Endothelial cell of umbilical vein (primary cell): ENCODE data around the gene SLF2. TPM values are rescaled to one million over a fixed set of nuclear protein-coding genes. Genes with fewer than 3 reads are reported as not detected.
A peak's percentile ranks its signal among the peaks of the same experiment; 100 is the strongest.

Source experiments
- BruUV-seq: library from RNA; stranded (reverse); fragments of 400-500 nt; replicated peaks from 2 replicates; lab custom pipeline; 2021; lab: Mats Ljungman, UMichigan
- CTCF ChIA-PET: fragments of 300-600, 350-600 bp; sonication (Branson Sonifier 250); formaldehyde crosslinking; loops from one replicate; lab custom pipeline; 2021; ENCODE audit warnings: antibody characterized with exemption, inconsistent platforms; lab: Charles Lee
- POLR2A ChIA-PET: fragments of 300-600, 350-600 bp; sonication (Branson Sonifier 250); formaldehyde crosslinking; loops from one replicate; lab custom pipeline; 2021; ENCODE audit warnings: antibody characterized with exemption, inconsistent platforms; lab: Charles Lee
- DNase-seq: peaks from one replicate; pipeline ENCODE4 v3.0.0-alpha.2; 2011; ENCODE audit warnings: low read depth, low spot score
- FAIRE-seq: peaks from 2 replicates; lab custom pipeline; 2011; peaks lifted over from hg19 to GRCh38; lab: Jason Lieb, UNC
- H2AFZ ChIP-seq: 2 replicates; pipeline ENCODE4 v1.6.0; 2012; ENCODE audit warnings: low read depth, low read length, control low read depth, inconsistent platforms
- H3K27ac ChIP-seq: 2 replicates; pipeline ENCODE4 v1.5.1; 2011; ENCODE audit warnings: low read depth, mild to moderate bottlenecking, control low read depth, low read length, moderate library complexity; ENCODE audit not compliant: insufficient read depth
- H3K27me3 ChIP-seq, 2 experiments: 2 replicates each; pipeline versions ENCODE4 v1.6.0 to v1.6.1; 2011; ENCODE audit warnings: low read length in 2 of 2, mixed read lengths in 1 of 2; ENCODE audit not compliant: control insufficient read depth in 2 of 2, insufficient read depth in 2 of 2
- H3K36me3 ChIP-seq, 2 experiments: 2 replicates in 1 of 2; 3 replicates in 1 of 2; pipeline ENCODE4 v1.5.1; 2011; ENCODE audit warnings: low read length in 2 of 2, mild to moderate bottlenecking in 1 of 2, moderate library complexity in 1 of 2; ENCODE audit not compliant: control insufficient read depth in 2 of 2, insufficient read depth in 2 of 2; ENCODE audit errors: extremely low read depth in 1 of 2
- H3K4me1 ChIP-seq: 3 replicates; pipeline ENCODE4 v1.5.1; 2011; ENCODE audit warnings: mild to moderate bottlenecking, low read length; ENCODE audit not compliant: control insufficient read depth, insufficient read depth; ENCODE audit errors: extremely low read depth
- H3K4me2 ChIP-seq: 2 replicates; pipeline ENCODE4 v1.6.1; 2011; ENCODE audit warnings: low read length, control low read depth, mixed read lengths; ENCODE audit not compliant: insufficient read depth
- H3K4me3 ChIP-seq, 3 experiments: fragments of 200-600 bp in 1 of 3; sonication (generic), shearing (Covaris generic) in 1 of 3; replicated peaks in 1 of 3; 2 replicates each; pipeline ENCODE4 v1.5.1; 2011 to 2016; ENCODE audit warnings: control low read depth in 3 of 3, low read length in 3 of 3, mild to moderate bottlenecking in 2 of 3, inconsistent platforms in 1 of 3, low read depth in 1 of 3, moderate library complexity in 1 of 3; ENCODE audit not compliant: insufficient read depth in 1 of 3
- H3K79me2 ChIP-seq: 2 replicates; pipeline ENCODE4 v1.6.0; 2012; ENCODE audit warnings: low read length, inconsistent platforms; ENCODE audit not compliant: control insufficient read depth, insufficient read depth
- H3K9ac ChIP-seq: replicated peaks from 2 replicates; pipeline ENCODE3; 2011; ENCODE audit warnings: low read length, control low read depth; ENCODE audit not compliant: insufficient read depth; ENCODE audit errors: extremely low read depth
- H3K9me1 ChIP-seq: replicated peaks from 3 replicates; pipeline ENCODE4 v1.6.0; 2011; ENCODE audit warnings: mild to moderate bottlenecking, low read length; ENCODE audit not compliant: control insufficient read depth, insufficient read depth; ENCODE audit errors: extremely low read depth
- H3K9me3 ChIP-seq: replicated peaks from 2 replicates; pipeline ENCODE4 v1.5.1; 2012; ENCODE audit warnings: low read length, inconsistent platforms; ENCODE audit not compliant: control insufficient read depth, insufficient read depth
- H4K20me1 ChIP-seq: replicated peaks from 2 replicates; pipeline ENCODE3; 2011; ENCODE audit warnings: mild to moderate bottlenecking, low read length; ENCODE audit not compliant: control insufficient read depth, insufficient read depth; ENCODE audit errors: extremely low read depth
- CTCF ChIP-seq, 2 donors: IDR thresholded peaks; 1 replicate in 1 of 2; 2 replicates in 1 of 2; pipeline ENCODE4 v1.5.1; 2011; ENCODE audit warnings: low read length in 2 of 2, mild to moderate bottlenecking in 2 of 2, moderate library complexity in 2 of 2, control low read depth in 1 of 2, inconsistent platforms in 1 of 2, low read depth in 1 of 2; ENCODE audit not compliant: insufficient read depth in 1 of 2; ENCODE audit errors: extremely low read depth in 1 of 2
- EZH2 ChIP-seq: IDR thresholded peaks from 2 replicates; pipeline ENCODE4 v1.6.1; 2012; ENCODE audit warnings: borderline replicate concordance, low read depth, mild to moderate bottlenecking, moderate library complexity, low read length, inconsistent platforms; ENCODE audit not compliant: severe bottlenecking
- JUN ChIP-seq: IDR thresholded peaks from 2 replicates; pipeline ENCODE4 v1.6.1; 2011; ENCODE audit warnings: borderline replicate concordance, low read depth; ENCODE audit not compliant: insufficient read length, insufficient read depth
- MYC ChIP-seq: IDR thresholded peaks from one replicate; pipeline ENCODE4 v1.6.1; 2011; ENCODE audit warnings: mild to moderate bottlenecking, low read depth, low read length
- POLR2A ChIP-seq: IDR thresholded peaks from 2 replicates; pipeline ENCODE4 v1.6.1; 2012; ENCODE audit warnings: low read depth, mild to moderate bottlenecking, control low read depth, low read length
- POLR2AphosphoS5 ChIP-seq: IDR thresholded peaks from 2 replicates; pipeline ENCODE4 v1.6.1; 2012; ENCODE audit warnings: low read depth, mild to moderate bottlenecking, control low read depth, low read length, moderate library complexity; ENCODE audit not compliant: insufficient read depth
- dilution Hi-C: fragments of 300-500 bp; cut with MboI; formaldehyde crosslinking; loops from one replicate; pipeline ENCODE4 v1.15.0; 2019; ENCODE audit warnings: low sequenced_read_pairs; ENCODE audit not compliant: extremely low pct_ligation_motif_present
- intact Hi-C: fragments of 100-400 bp; cut with micrococcal nuclease; formaldehyde crosslinking; loops from one replicate; pipeline ENCODE4 v1.10.0; 2022
- polyA plus RNA-seq, 4 experiments: library from polyadenylated mRNA; depleted of rRNA in 3 of 4; stranded (reverse) in 3 of 4; unstranded in 1 of 4; fragments of >200 nt; gene quantifications; 2 replicates each; pipeline versions ENCODE4 v1.2.1 to v1.2.3, GENCODE V29; 2011 to 2012; ENCODE audit warnings: missing spikeins in 1 of 4
- total RNA-seq: library from RNA; stranded (reverse); gene quantifications from 2 replicates; pipeline ENCODE4 v1.2.3, GENCODE V29; 2021
- TF ChIP-seq, protein P1 (sequence below): IDR thresholded peaks from 2 replicates; pipeline ENCODE4 v1.6.1; 2011; ENCODE audit not compliant: insufficient read depth, insufficient read length

SLF2 gene
- total and polyA plus RNA-seq, 2 donors (not counting 3 experiments of a cell fraction or from before 2014, with no cell fraction given): 7.5 to 35.5 TPM

DNA sequence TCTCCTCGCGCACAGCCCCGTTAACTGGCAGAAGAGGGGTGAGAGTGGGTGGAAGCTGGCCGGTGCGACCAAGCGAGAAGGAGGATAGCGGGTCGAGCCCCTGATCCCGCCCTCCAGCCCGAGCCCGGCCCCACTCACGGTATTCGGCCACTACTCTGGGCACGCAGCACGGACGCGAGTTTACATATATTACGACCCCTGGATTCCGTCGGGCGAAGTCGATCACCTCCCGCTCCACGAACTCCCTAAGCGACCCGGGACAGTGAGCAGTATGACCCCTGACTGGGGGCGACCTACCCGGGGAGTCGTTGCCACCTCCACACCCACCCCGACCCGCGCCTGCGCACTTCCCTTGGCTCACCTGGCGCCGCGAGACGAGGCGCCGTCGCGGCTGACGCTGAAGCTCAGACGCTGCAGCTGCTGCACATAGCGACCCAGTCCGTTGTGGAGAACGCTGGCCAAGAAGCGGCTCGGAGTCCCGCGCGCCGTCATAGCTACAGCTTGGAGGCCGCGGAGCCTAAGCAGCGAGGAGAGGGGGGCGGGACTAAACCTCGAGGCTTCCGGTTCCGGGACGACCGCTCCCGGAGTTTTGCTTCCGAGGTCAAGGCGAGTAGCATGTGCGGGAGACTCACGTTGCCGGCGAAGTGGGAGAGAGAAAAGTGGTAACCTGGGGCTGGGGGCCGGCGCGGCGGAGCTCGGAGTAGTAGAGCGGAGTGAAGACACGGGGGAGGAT, 74.4 kb downstream of the SLF2 start, which contains the start of the genes MRPL43 and TWNK:
Gene MRPL43 (minus strand): TSS at position 546 of the 733 bp plus-strand sequence. CDS start 54 bp downstream, at position 492.
Gene TWNK (plus strand): TSS at position 592 of the 733 bp plus-strand sequence. CDS start 668 bp downstream, outside the sequence.
- TF ChIP-seq POLR2AphosphoS5: peak; percentile 55
- no peak for TF ChIP-seq JUN
- TF ChIP-seq, protein P1, sequence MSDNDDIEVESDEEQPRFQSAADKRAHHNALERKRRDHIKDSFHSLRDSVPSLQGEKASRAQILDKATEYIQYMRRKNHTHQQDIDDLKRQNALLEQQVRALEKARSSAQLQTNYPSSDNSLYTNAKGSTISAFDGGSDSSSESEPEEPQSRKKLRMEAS: peak; percentile 89
- TF ChIP-seq POLR2A: no peak
- TF ChIP-seq CTCF (IDR thresholded peaks at IDR 0.05; ENCODE audit: extremely low read depth in 1 of 2, insufficient read depth in 1 of 2, low read depth in 1 of 2, low read length in 2 of 2): no peak
- no peak for TF ChIP-seq EZH2
- TF ChIP-seq MYC: peak; percentile 84
- no peaks in the 10 kb centered on the region for H4K20me1 ChIP-seq
- no TSS peak for BruUV-seq
- CTCF ChIA-PET: interaction anchor here (0.7 to 3.8 kb wide), 5 partner anchors 11 to 55 kb away, joined by 3 to 15 read pairs (median 3); partner anchors contain the start of gene SEMA4G
- dilution Hi-C loops: no loop called here
- DNase-seq: peak; percentile 84
- H3K36me3 ChIP-seq: peaks cover 0 to 17% of the 10 kb centered on the region in 2 experiments
- peak within 1 kb of the TSS; percentile 95 for H2AFZ ChIP-seq
- FAIRE-seq: peak; percentile 91
- peak within 1 kb of the TSS; percentile 79 for H3K4me2 ChIP-seq
- H3K4me1 ChIP-seq: peaks cover 12% of the 10 kb centered on the region
- intact Hi-C loops: loop anchor here (1.0 kb wide), 1 partner anchor 18 kb away; the partner anchor contains the start of gene SEMA4G
- H3K4me3 ChIP-seq: peak within 1 kb of the TSS; percentile 73 to 98 (median 81)
- POLR2A ChIA-PET: interaction anchor here (0.7 kb wide), 1 partner anchor 18 kb away, joined by 3 read pairs; the partner anchor contains the start of gene SEMA4G
- H3K27me3 ChIP-seq: no peaks in the 10 kb centered on the region
- H3K9me3 ChIP-seq: no peaks in the 10 kb centered on the region
- no peaks in the 10 kb centered on the region for H3K9me1 ChIP-seq
- H3K9ac ChIP-seq: peak within 1 kb of the TSS; percentile 53
- H3K27ac ChIP-seq: no peak within 1 kb of the TSS
- peaks cover 30% of the 10 kb centered on the region for H3K79me2 ChIP-seq
